Lung (tissue), 16 donors: ENCODE data around the gene MMEL1. TPM values are rescaled to one million over a fixed set of nuclear protein-coding genes. Genes with fewer than 3 reads are reported as not detected.
"Not testable (repeated sequence)": the region's sequence is repeated elsewhere in the genome, so short reads cannot be mapped to it uniquely, and the experiment has no call there.

Experiments
- ATAC-seq: fragments of 200-7000 bp; cut with Tn5 transposase; one replicate; pipeline ENCODE4 v1.9.1; 2020; ENCODE audit warnings: moderate number of reproducible peaks; ENCODE audit not compliant: insufficient read depth, low FRiP score
- DNase-seq, 3 donors: peaks; one replicate each; pipeline ENCODE4 v3.0.0-alpha.2; 2013 to 2017
- H3K27ac ChIP-seq, 2 donors: one replicate each; pipeline ENCODE4 v1.5.1; 2013; ENCODE audit warnings: mild to moderate bottlenecking in 2 of 2, moderate library complexity in 2 of 2, control low read depth in 1 of 2, inconsistent platforms in 1 of 2, low read depth in 1 of 2, low read length in 1 of 2
- H3K27me3 ChIP-seq, 3 donors: one replicate each; pipeline ENCODE4 v1.5.1; 2013; ENCODE audit warnings: low read length in 2 of 3; ENCODE audit not compliant: control insufficient read depth in 3 of 3, insufficient read depth in 3 of 3
- H3K36me3 ChIP-seq, 4 donors: one replicate each; pipeline ENCODE4 v1.5.1; 2013; ENCODE audit warnings: low read length in 4 of 4, mild to moderate bottlenecking in 1 of 4, moderate library complexity in 1 of 4; ENCODE audit not compliant: control insufficient read depth in 4 of 4, insufficient read depth in 4 of 4
- H3K4me1 ChIP-seq, 5 donors: one replicate each; pipeline ENCODE4 v1.5.1; 2013; ENCODE audit warnings: low read length in 5 of 5, mild to moderate bottlenecking in 2 of 5, moderate library complexity in 1 of 5; ENCODE audit not compliant: control insufficient read depth in 5 of 5, insufficient read depth in 5 of 5
- H3K4me3 ChIP-seq: one replicate; pipeline ENCODE4 v1.5.1; 2013; ENCODE audit warnings: mild to moderate bottlenecking, control low read depth, moderate library complexity
- H3K9ac ChIP-seq, 2 donors: one replicate each; pipeline ENCODE4 v1.5.1; 2013; ENCODE audit warnings: low read length in 2 of 2, control low read depth in 1 of 2; ENCODE audit not compliant: insufficient read depth in 1 of 2
- H3K9me3 ChIP-seq, 4 donors: one replicate each; pipeline ENCODE4 v1.5.1; 2013; ENCODE audit warnings: low read length in 3 of 4, mild to moderate bottlenecking in 1 of 4, moderate library complexity in 1 of 4; ENCODE audit not compliant: control insufficient read depth in 4 of 4, insufficient read depth in 3 of 4
- CTCF ChIP-seq: IDR thresholded peaks from 2 replicates; pipeline ENCODE4 v1.5.1; 2012; ENCODE audit warnings: mild to moderate bottlenecking; ENCODE audit errors: control extremely low read depth, extremely low read depth
- WGBS, 2 donors: extraction: QIAGEN DNeasy Blood & Tissue Kit; methylation state at CpG; one replicate each; pipeline ENCODE4 v1.1.7; 2013; 5-methylcytosine and 5-hydroxymethylcytosine counted together
- long read RNA-seq, 5 donors: transcript quantifications; one replicate each; lab custom pipeline, GENCODE V29; 2026
- polyA plus RNA-seq, 2 donors: library from polyadenylated mRNA; stranded (reverse); fragments of 200-250 nt; gene quantifications; one replicate each; pipeline ENCODE4 v1.2.1, GENCODE V29; 2013
- total RNA-seq, 2 donors: library from RNA; depleted of rRNA in 1 of 2; stranded (reverse); fragments of >200 nt in 1 of 2; gene quantifications; one replicate each; pipeline ENCODE4 v1.2.1, GENCODE V29; 2014 to 2021
- donor health status: control.
- donor health status: control.
- donor health status: Bipolar disorder and iron deficiency.
- donor health status: healthy.
- donor health status: DM: yes; HTN: yes; CAD: no.

Gene MMEL1, protein sequence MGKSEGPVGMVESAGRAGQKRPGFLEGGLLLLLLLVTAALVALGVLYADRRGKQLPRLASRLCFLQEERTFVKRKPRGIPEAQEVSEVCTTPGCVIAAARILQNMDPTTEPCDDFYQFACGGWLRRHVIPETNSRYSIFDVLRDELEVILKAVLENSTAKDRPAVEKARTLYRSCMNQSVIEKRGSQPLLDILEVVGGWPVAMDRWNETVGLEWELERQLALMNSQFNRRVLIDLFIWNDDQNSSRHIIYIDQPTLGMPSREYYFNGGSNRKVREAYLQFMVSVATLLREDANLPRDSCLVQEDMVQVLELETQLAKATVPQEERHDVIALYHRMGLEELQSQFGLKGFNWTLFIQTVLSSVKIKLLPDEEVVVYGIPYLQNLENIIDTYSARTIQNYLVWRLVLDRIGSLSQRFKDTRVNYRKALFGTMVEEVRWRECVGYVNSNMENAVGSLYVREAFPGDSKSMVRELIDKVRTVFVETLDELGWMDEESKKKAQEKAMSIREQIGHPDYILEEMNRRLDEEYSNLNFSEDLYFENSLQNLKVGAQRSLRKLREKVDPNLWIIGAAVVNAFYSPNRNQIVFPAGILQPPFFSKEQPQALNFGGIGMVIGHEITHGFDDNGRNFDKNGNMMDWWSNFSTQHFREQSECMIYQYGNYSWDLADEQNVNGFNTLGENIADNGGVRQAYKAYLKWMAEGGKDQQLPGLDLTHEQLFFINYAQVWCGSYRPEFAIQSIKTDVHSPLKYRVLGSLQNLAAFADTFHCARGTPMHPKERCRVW
- total RNA-seq (1 to 10 TPM; 4.0 to 5.9 TPM), polyA plus RNA-seq (1 to 10 TPM; 6.2 to 8.4 TPM)
- long read RNA-seq, donor 1: 0 reads
- long read RNA-seq, donor 2: 0 reads
- long read RNA-seq, donor 3: 0 reads
- long read RNA-seq, donor 4: 0 reads
- long read RNA-seq, donor 5: 0 reads

GRCh38 chr1:2632561-2633361 is at the start of gene MMEL1:
Gene MMEL1 (minus strand): TSS chr1:2633016. CDS start chr1:2629484, 3,532 bp downstream.
- Histone ChIP-seq H3K4me1 (peaks cover 0 to 13% (median 4%) of the 10 kb centered on the region in 5 donors), H3K36me3 (no peaks in the 10 kb centered on the region), H3K27ac (no peak within 1 kb of the TSS), H3K9ac (peak within 1 kb of the TSS in 1 of 2 donors; percentile 11), H3K9me3 (peaks cover 0 to 24% (median 2%) of the 10 kb centered on the region in 4 donors), H3K27me3 (peaks cover 3 to 34% (median 22%) of the 10 kb centered on the region in 3 donors), H3K4me3 (no peak within 1 kb of the TSS)
- no peak for DNase-seq
- TF ChIP-seq CTCF: no peak
- WGBS, 2 donors: 67 to 80% methylated on average over 14 to 16 of the region's 16 CpGs
- no peak for ATAC-seq

GRCh38 chr1:2676726-2677125 is 43.9 kb upstream of the MMEL1 start:
- not testable (repeated sequence) for H3K27me3 ChIP-seq, DNase-seq, H3K27ac ChIP-seq, H3K9me3 ChIP-seq, H3K4me1 ChIP-seq, H3K9ac ChIP-seq, H3K36me3 ChIP-seq, H3K4me3 ChIP-seq, ATAC-seq
- WGBS, 2 donors: 64 to 97% methylated on average over 1 to 2 of the region's 10 CpGs

- not testable (repeated sequence) for H3K9me3 ChIP-seq, DNase-seq, ATAC-seq, H3K9ac ChIP-seq, H3K27ac ChIP-seq, H3K4me1 ChIP-seq, H3K36me3 ChIP-seq, H3K4me3 ChIP-seq, H3K27me3 ChIP-seq
- WGBS, 2 donors: 53 to 66% methylated on average over 7 of the region's 11 CpGs
Observed at GRCh38 chr1:2671656-2672055, 38.8 kb upstream of the MMEL1 start.

DNA sequence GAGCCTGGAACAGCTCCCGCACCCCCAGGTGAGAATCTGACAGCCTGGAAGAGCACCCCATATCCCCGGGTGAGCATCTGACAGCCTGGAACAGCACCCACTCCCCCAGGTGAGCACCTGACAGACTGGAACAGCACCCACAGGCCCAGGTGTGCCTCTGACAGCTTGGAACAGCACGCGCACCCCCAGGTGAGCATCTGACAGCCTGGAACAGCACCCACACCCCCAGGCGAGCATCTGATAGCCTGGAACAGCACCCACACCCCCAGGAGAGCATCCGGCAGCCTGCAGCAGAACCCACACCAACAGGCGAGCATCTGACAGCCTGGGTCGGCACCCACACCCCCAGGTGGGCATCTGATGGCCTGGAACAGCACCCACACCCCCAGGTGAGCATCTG is 27.0 kb upstream of the MMEL1 start:
- 60 to 66% methylated on average over 4 of the region's 8 CpGs for WGBS, 2 donors
- not testable (repeated sequence) for H3K9ac ChIP-seq, H3K27ac ChIP-seq, ATAC-seq, H3K9me3 ChIP-seq, H3K4me3 ChIP-seq, DNase-seq, H3K36me3 ChIP-seq, H3K4me1 ChIP-seq, H3K27me3 ChIP-seq

GRCh38 chr1:2657909-2658308 is 25.1 kb upstream of the MMEL1 start:
- DNase-seq, H3K4me3 ChIP-seq, H3K4me1 ChIP-seq, ATAC-seq, H3K27me3 ChIP-seq, H3K27ac ChIP-seq, H3K36me3 ChIP-seq, H3K9ac ChIP-seq: not testable (repeated sequence)
- 74 to 84% methylated on average over 5 to 6 of the region's 10 CpGs for WGBS, 2 donors
- H3K9me3 ChIP-seq: peaks cover 0 to 13% (median 0%) of the 10 kb centered on the region in 4 donors

DNA sequence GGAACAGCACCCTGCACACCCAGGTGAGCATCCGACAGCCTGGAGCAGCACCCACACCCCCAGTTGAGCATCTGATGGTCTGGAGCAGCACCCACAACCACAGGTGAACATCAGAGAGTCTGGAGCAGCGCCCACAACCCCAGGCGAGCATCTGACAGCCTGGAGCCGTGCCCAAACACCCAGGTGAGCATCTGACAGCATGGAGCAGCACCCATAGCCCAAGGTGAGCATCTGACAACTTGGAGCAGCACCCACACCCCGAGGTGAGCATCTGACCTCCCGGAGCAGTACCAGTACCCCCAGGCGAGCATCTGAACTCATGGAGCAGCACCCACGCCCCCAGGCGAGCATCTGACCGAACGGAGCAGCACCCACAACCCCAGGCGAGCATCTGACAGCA is 24.3 kb upstream of the MMEL1 start:
- not testable (repeated sequence) for H3K9ac ChIP-seq, H3K27ac ChIP-seq, H3K4me3 ChIP-seq, DNase-seq, ATAC-seq, H3K36me3 ChIP-seq, H3K4me1 ChIP-seq, H3K27me3 ChIP-seq
- peaks cover 0 to 13% (median 0%) of the 10 kb centered on the region in 4 donors for H3K9me3 ChIP-seq
- 50 to 56% methylated on average over 3 to 11 of the region's 12 CpGs for WGBS, 2 donors
